Naive B cell (primary cell): ENCODE data around the gene PDE8A. TPM values are rescaled to one million over a fixed set of nuclear protein-coding genes. Genes with fewer than 3 reads are reported as not detected.

Experiments used
- ATAC-seq, 2 donors: fragments of 150-1000 bp; cut with Tn5 transposase; 2 replicates each; pipeline ENCODE4 v1.10.0; 2021; ENCODE audit warnings: low read depth in 2 of 2, mild to moderate bottlenecking in 2 of 2, moderate library complexity in 2 of 2
- DNase-seq: peaks from one replicate; pipeline ENCODE4 v3.0.0; 2022
- H3K27ac Mint-ChIP-seq, 6 donors: one replicate each; pipeline ENCODE4 v1.8.0; 2020 to 2022; ENCODE audit warnings: mild to moderate bottlenecking in 6 of 6, mixed read lengths in 6 of 6, moderate library complexity in 5 of 6, inconsistent platforms in 2 of 6
- H3K27me3 Mint-ChIP-seq, 3 donors: one replicate each; pipeline ENCODE4 v1.8.0; 2021 to 2022; ENCODE audit warnings: mixed read lengths in 3 of 3, mild to moderate bottlenecking in 1 of 3
- H3K36me3 Mint-ChIP-seq, 2 donors: one replicate each; pipeline ENCODE4 v1.8.0; 2020 to 2022; ENCODE audit warnings: mixed read lengths in 2 of 2, inconsistent platforms in 1 of 2, mild to moderate bottlenecking in 1 of 2
- H3K4me1 Mint-ChIP-seq, 3 donors: one replicate each; pipeline ENCODE4 v1.8.0; 2020 to 2022; ENCODE audit warnings: mixed read lengths in 3 of 3, inconsistent platforms in 1 of 3, mild to moderate bottlenecking in 1 of 3, moderate library complexity in 1 of 3
- H3K4me3 Mint-ChIP-seq, 8 donors: one replicate each; pipeline ENCODE4 v1.8.0; 2020 to 2022; ENCODE audit warnings: mild to moderate bottlenecking in 8 of 8, mixed read lengths in 8 of 8, moderate library complexity in 8 of 8, inconsistent platforms in 2 of 8
- H3K9me3 Mint-ChIP-seq, 7 donors: one replicate each; pipeline ENCODE4 v1.8.0; 2020 to 2022; ENCODE audit warnings: mixed read lengths in 7 of 7, mild to moderate bottlenecking in 5 of 7, inconsistent platforms in 2 of 7, moderate library complexity in 1 of 7
- polyA plus RNA-seq, 6 donors: library from polyadenylated mRNA; unstranded; fragments of 300-500 nt; fragmentation: Illumina TruSeq; gene quantifications; one replicate each; pipeline ENCODE4 v1.2.3, GENCODE V29; 2021; ENCODE audit warnings: low read depth in 6 of 6

Gene PDE8A
- polyA plus RNA-seq, 6 donors from 2014 or later, result 3.1 to 6.5 (median 4.0) TPM

DNA sequence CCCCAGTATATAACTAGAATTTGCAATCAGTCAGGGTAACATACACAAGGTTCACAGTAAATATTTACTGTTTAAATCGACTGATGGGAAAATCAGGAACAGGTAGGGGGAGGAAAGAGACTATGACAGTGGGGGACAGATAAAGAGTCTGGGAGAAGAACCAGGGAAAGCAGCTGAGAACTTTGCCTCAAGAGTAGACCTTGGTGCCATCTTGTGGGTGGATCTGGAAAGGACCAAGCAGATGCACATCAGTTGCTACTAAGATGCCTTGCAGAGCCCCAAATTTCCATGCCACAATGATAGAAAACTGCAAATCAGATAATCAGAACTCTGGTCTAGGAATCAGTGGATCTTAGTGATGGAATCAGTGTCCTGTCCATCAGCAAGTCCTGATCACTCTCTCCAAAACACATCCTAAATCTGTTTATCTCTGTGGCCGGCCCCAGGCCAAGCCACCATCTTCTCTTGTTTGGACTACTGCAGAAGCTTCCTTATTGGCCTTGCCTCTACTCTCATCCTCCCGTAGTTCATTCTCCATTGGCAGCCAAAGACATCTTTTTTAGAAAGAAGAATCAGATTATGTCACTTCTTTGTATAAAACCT, 62.7 kb downstream of the PDE8A start:
- Mint-ChIP-seq H3K27me3 (no peaks in the 10 kb centered on the region), H3K27ac (peak overlapping the region in 1 of 6 donors; percentile 69), H3K36me3 (no peaks in the 10 kb centered on the region), H3K4me1 (peaks cover 13 to 33% (median 19%) of the 10 kb centered on the region in 3 donors), H3K4me3 (no peak overlapping the region), H3K9me3 (no peaks in the 10 kb centered on the region)
- ATAC-seq, result peak; percentile 44 to 70
- peak; percentile 29 for DNase-seq

DNA sequence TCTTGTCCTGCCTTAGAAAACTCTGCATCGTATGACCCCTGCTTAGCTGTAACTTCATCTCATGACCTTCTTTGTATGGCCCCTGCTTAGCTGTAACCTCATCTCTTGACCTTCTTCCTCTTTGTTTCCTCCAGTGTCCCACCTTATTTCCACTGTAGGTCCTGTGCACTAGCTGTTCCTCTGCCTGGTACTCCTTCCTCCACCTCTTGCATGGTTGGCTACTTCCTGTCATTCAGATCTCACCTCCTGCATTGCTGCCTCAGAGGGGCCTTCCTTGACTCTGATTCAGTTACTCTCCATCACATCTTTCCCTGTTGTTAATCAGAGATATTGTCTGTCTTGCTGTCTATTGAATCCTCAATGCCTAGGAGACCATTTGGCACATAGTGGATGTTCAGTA, 63.2 kb downstream of the PDE8A start:
- H3K27ac Mint-ChIP-seq, result peak overlapping the region in 1 of 6 donors; percentile 69
- no peak for DNase-seq
- no peaks in the 10 kb centered on the region for H3K27me3 Mint-ChIP-seq
- peak overlapping the region in 1 of 8 donors; percentile 54 for H3K4me3 Mint-ChIP-seq
- H3K9me3 Mint-ChIP-seq, result no peaks in the 10 kb centered on the region
- ATAC-seq, result peak in 1 of 2 donors; percentile 17
- no peaks in the 10 kb centered on the region for H3K36me3 Mint-ChIP-seq
- H3K4me1 Mint-ChIP-seq, result peaks cover 14 to 33% (median 16%) of the 10 kb centered on the region in 3 donors

DNA sequence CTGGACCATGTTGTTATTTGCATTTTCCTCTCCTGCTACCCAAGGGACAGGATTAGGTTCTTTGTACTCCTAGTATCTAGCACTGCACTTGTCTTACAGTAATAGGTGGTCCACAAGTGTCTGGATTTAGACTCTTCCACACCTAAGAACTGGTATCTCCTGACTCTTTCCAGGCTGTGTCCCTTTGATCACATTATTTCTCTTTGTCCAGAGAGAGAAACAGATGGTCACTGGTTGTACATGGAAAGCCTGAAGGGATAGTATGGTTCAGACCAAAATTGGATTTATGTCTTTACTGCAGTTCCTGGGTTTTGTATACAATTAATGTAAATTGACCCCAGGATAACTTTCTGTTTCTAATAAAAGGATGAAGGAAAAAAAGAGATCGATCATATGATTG, 64.0 kb downstream of the PDE8A start:
- Mint-ChIP-seq H3K36me3 (no peaks in the 10 kb centered on the region), H3K4me3 (no peak overlapping the region), H3K9me3 (no peaks in the 10 kb centered on the region), H3K27ac (peak overlapping the region in 4 of 6 donors; percentile 8 to 85 (median 47)), H3K4me1 (peaks cover 19 to 35% (median 23%) of the 10 kb centered on the region in 3 donors), H3K27me3 (no peaks in the 10 kb centered on the region)
- DNase-seq, result no peak
- ATAC-seq, result no peak

DNA sequence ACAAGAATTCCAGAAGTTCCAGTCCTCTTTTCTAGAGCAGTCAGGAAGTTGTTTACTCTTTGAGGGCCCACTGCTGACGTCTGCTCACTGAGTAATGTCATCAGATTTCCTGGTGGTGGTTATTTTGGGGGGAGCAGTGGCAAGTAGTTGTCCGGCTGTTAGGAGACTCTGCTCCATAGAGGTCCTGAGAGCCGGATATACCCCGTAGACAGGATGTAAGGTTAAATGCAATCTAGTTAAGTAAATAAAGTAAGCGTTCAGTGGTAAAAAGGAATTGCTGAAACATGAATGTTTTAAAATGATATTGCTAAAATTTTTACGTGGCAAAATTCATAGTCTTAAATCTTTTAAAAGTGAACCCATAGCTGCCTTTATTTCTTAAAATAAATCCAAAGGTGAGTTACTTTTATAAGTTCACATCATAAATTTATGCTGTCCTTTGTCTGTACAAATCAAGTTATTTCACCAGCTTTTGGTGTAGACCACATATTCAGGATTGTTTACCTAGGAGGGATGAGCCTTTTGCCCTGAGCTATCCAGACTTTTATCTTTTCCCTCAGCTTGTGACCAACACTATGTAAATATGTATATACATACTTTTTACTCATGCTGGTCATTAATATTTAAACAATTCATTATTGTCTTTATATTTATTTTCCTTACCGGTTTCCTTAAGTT, 65.8 kb downstream of the PDE8A start:
- H3K4me3 Mint-ChIP-seq, result peak overlapping the region in 1 of 8 donors; percentile 21
- DNase-seq (peak; percentile 17), ATAC-seq (peak; percentile 82 to 96)
- H3K4me1 Mint-ChIP-seq, result peaks cover 21 to 29% (median 27%) of the 10 kb centered on the region in 3 donors
- H3K27ac Mint-ChIP-seq, result peak overlapping the region in 4 of 6 donors; percentile 12 to 61 (median 25)
- H3K36me3 Mint-ChIP-seq, result no peaks in the 10 kb centered on the region
- no peaks in the 10 kb centered on the region for H3K9me3 Mint-ChIP-seq
- H3K27me3 Mint-ChIP-seq, result no peaks in the 10 kb centered on the region

DNA sequence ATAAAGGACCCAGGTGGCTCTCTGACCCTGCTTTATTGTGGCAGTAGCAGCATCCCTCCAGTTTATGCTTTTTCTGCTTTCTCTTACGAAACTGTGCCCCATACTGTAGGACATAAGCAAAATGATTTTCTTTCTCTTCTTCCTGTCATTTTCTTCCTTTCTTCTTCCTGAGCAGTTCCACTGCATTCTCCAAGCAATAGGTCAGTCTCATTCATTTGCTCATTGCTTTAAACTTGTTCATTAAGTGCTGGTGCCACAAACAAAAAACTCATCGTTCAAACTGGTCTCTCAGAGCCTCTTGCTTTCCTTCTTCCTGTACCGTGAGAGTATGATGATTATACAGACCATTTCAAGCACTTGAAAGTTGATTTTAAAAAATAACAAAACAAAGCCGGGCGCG, 66.8 kb downstream of the PDE8A start:
- Mint-ChIP-seq H3K27ac (peak overlapping the region in 4 of 6 donors; percentile 8 to 61 (median 20)), H3K27me3 (no peaks in the 10 kb centered on the region), H3K4me1 (peaks cover 21 to 38% (median 27%) of the 10 kb centered on the region in 3 donors), H3K36me3 (no peaks in the 10 kb centered on the region), H3K4me3 (peak overlapping the region in 1 of 8 donors; percentile 41), H3K9me3 (peaks cover 0 to 4% (median 0%) of the 10 kb centered on the region in 7 donors)
- no peak for ATAC-seq
- DNase-seq, result no peak

DNA sequence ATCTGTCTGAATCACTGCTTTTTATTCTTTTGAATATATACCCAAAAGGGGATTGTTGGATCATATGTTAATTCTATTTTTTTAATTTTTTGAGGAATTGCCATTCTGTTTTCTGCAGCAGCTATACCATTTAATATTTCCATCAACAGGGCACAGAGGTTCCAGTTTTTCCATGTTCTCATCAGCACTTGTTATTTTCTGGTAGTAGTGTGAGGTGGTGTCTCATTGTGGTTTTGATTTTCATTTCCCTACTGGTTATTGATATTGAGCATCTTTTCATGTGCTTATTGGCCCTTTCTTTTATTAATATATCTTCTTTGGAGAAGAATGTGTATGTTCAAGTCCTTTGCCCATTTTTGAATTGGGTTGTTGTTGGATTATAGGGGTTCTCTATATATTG, 68.1 kb downstream of the PDE8A start:
- DNase-seq (no peak), ATAC-seq (no peak)
- Mint-ChIP-seq H3K4me3 (no peak overlapping the region), H3K27me3 (no peaks in the 10 kb centered on the region), H3K9me3 (peaks cover 0 to 7% (median 0%) of the 10 kb centered on the region in 7 donors), H3K36me3 (no peaks in the 10 kb centered on the region), H3K27ac (peak overlapping the region in 1 of 6 donors; percentile 67), H3K4me1 (peaks cover 21 to 38% (median 23%) of the 10 kb centered on the region in 3 donors)

DNA sequence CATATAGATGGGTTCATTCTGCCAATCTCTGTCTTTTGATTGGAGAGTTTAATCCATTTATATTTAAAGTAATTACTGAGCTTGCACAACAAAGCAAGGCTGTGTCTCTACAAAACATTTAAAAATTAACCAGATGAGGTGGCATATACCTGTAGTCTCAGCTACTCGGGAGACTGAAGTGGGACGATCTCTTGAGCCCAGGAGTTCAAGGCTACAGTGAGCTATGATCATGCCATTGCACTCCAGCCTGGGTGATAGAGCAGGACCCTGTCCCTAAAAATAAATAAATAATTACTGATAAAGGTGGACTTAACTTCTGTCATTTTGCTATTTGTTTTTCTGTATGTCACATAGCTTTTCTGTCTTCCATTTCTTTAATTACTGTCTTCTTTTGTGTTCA, 78.1 kb downstream of the PDE8A start:
- Mint-ChIP-seq H3K36me3 (peaks cover 17 to 30% of the 10 kb centered on the region in 2 donors), H3K4me1 (peaks cover 30 to 66% (median 36%) of the 10 kb centered on the region in 3 donors), H3K27ac (no peak overlapping the region), H3K4me3 (no peak overlapping the region), H3K9me3 (peaks cover 3 to 33% (median 22%) of the 10 kb centered on the region in 7 donors), H3K27me3 (no peaks in the 10 kb centered on the region)
- DNase-seq (no peak), ATAC-seq (no peak)

DNA sequence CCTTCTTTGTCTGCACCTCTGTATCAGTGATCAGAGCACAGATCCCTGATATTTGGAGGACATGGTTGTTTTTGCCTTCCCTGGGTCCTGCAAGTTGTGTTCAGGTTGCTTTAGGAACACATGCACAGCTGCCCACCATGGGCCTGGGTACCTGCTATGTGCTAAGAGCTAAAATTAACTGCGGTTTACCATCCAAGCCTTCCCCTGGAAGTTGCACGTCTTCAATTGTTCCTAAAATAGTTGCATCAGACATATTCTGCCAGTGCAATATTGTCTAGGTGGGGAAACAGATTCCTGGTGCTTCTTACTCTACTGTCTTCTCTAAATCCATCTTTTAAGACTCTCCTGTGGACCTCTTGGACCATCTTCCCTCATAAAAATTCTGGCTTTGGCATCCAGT, 80.9 kb downstream of the PDE8A start:
- peaks cover 3 to 30% (median 18%) of the 10 kb centered on the region in 7 donors for H3K9me3 Mint-ChIP-seq
- no peak overlapping the region for H3K4me3 Mint-ChIP-seq
- no peaks in the 10 kb centered on the region for H3K27me3 Mint-ChIP-seq
- H3K36me3 Mint-ChIP-seq, result peaks cover 11 to 22% of the 10 kb centered on the region in 2 donors
- ATAC-seq (no peak), DNase-seq (no peak)
- H3K4me1 Mint-ChIP-seq, result peaks cover 28 to 51% (median 29%) of the 10 kb centered on the region in 3 donors
- H3K27ac Mint-ChIP-seq, result no peak overlapping the region

DNA sequence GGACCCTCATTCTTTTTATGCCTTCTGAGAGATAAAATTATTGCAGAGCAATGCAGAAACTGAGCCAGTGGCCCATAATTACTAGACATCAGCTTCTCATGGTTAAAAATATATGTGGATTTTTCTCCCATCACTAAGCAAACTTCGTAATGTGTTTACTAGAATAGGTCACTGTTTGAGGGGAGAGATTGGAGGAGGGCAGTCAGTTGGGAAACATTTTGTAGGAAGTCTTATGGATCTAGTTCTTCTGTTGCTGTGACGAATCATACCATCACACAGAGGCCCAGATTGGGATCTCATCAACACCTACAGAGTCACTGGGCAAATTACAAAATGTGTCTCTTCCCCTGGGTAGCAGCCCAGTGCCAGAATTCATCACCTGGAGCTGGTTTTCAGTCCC, 81.4 kb downstream of the PDE8A start:
- Mint-ChIP-seq H3K4me1 (peaks cover 23 to 46% (median 24%) of the 10 kb centered on the region in 3 donors), H3K27ac (peak overlapping the region in 1 of 6 donors; percentile 11), H3K9me3 (peaks cover 3 to 30% (median 16%) of the 10 kb centered on the region in 7 donors)

DNA sequence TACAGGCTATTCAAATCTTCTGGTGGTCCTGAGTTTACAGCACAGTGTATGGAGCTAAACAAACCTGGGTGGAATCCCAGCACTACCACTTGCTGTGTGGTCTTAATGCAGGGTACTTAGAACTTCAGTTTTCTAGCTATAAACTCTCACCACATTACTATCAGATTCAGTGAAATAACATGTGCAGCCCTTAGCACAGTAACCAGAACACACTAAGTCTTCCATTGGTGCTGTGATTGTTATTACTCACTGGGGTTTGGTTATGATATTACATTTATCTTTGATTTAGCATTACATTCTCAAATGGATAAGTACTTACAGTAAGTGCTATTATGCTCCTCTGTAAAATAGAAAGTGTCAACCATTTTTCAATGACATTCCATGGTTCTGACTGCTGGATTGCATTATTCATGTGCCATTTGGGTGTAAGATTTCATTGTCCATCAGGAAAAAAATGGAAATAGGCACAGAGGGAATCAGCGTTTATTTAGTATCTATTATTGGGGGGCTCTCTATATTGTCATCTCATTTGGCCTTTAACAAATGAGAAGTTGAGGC, 81.9 kb downstream of the PDE8A start:
- DNase-seq, result no peak
- no peak overlapping the region for H3K27ac Mint-ChIP-seq
- peaks cover 3 to 29% (median 15%) of the 10 kb centered on the region in 7 donors for H3K9me3 Mint-ChIP-seq
- no peaks in the 10 kb centered on the region for H3K27me3 Mint-ChIP-seq
- ATAC-seq, result no peak
- peaks cover 20 to 41% (median 22%) of the 10 kb centered on the region in 3 donors for H3K4me1 Mint-ChIP-seq
- H3K36me3 Mint-ChIP-seq, result peaks cover 14 to 22% of the 10 kb centered on the region in 2 donors
- no peak overlapping the region for H3K4me3 Mint-ChIP-seq

More for the DNA sequence above, 81.4 kb downstream of the PDE8A start:
- ATAC-seq, result no peak
- Mint-ChIP-seq H3K27me3 (no peaks in the 10 kb centered on the region), H3K36me3 (peaks cover 14 to 22% of the 10 kb centered on the region in 2 donors), H3K4me3 (no peak overlapping the region)
- DNase-seq, result no peak

DNA sequence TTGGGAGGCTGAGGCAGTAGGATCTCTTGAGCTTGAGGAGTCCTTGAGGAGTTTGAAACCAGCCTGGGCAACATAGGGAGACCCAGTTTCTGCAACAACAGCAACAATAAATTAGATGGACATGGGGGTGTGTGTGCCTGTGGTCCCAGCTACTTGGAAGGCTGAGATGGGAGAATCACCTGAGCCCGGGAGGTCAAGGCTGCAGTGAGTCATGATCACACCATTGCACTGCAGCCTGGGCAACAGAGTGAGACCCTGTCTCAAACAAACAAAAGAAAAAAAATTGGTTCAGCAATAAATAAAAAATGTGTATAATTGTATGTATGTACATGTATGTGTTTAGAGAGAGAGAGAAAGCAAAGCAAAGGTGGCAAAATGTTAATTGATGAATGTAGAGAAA, 83.1 kb downstream of the PDE8A start:
- H3K27me3 Mint-ChIP-seq, result no peaks in the 10 kb centered on the region
- H3K4me3 Mint-ChIP-seq, result no peak overlapping the region
- DNase-seq (no peak), ATAC-seq (no peak)
- peaks cover 13 to 14% of the 10 kb centered on the region in 2 donors for H3K36me3 Mint-ChIP-seq
- H3K9me3 Mint-ChIP-seq, result peaks cover 3 to 18% (median 8%) of the 10 kb centered on the region in 7 donors
- peak overlapping the region in 1 of 6 donors; percentile 31 for H3K27ac Mint-ChIP-seq
- peaks cover 12 to 30% (median 22%) of the 10 kb centered on the region in 3 donors for H3K4me1 Mint-ChIP-seq

DNA sequence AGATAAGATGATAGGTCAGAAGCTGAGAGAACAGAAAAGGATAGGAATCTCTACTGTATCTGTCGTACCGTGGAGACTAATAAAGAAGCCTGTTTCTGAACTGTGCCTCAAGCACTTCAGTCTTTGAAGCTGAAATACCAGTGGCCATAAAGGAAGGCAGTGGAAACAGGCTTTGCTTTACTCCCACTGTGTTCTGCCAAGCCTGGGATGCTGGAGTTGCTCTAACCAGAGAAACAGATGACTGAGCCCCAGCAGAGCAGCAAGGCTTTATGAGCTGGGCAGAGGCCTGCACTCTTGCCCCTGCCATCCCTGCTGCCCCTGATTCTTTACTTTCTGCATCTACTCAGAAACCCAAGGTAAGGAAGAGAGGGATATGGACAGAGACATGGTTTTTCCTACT, 89.4 kb downstream of the PDE8A start:
- Mint-ChIP-seq H3K27me3 (no peaks in the 10 kb centered on the region), H3K27ac (peak overlapping the region in 2 of 6 donors; percentile 33 to 67), H3K36me3 (peaks cover 17 to 33% of the 10 kb centered on the region in 2 donors), H3K4me1 (peaks cover 0 to 5% (median 3%) of the 10 kb centered on the region in 3 donors), H3K9me3 (no peaks in the 10 kb centered on the region), H3K4me3 (no peak overlapping the region)
- DNase-seq (no peak), ATAC-seq (no peak)

DNA sequence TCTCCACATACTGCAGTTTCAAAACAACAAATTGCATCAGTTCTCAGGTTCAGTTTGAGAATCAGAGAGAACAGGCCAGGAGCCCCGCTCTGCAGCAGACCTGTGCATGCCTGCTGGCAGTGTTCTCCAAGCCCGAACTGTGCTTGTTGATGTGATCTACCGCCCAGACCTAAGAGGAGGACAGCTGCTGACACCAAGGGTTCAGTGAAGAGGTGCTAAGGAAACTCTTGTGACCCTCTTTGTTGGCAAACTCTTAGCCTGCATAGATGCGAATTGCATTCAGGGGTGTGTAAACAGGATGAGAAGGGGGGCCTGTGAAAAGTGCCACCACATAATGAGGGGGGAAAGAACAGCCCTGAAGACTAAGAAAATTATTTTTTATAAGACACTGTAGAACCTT, 89.8 kb downstream of the PDE8A start:
- peaks cover 21 to 33% of the 10 kb centered on the region in 2 donors for H3K36me3 Mint-ChIP-seq
- no peaks in the 10 kb centered on the region for H3K27me3 Mint-ChIP-seq
- DNase-seq, result no peak
- no peaks in the 10 kb centered on the region for H3K9me3 Mint-ChIP-seq
- H3K27ac Mint-ChIP-seq, result peak overlapping the region in 1 of 6 donors; percentile 67
- H3K4me1 Mint-ChIP-seq, result peaks cover 0 to 5% (median 3%) of the 10 kb centered on the region in 3 donors
- H3K4me3 Mint-ChIP-seq, result no peak overlapping the region
- ATAC-seq, result no peak
